HG03108 (cell line): ENCODE data around the gene THOC2.
A peak's percentile ranks its signal among the peaks of the same experiment; 100 is the strongest.
"Not testable (repeated sequence)": the region's sequence is repeated elsewhere in the genome, so short reads cannot be mapped to it uniquely, and the experiment has no call there.

Experiments
- ATAC-seq: cut with Tn5 transposase; IDR thresholded peaks from one replicate; pipeline ENCODE4 v1.9.1; 2021; ENCODE audit warnings: moderate library complexity; ENCODE audit not compliant: unreplicated experiment

THOC2 gene

GRCh38 chrX:123738378-123738940 is 5.6 kb upstream of the THOC2 start:
- ATAC-seq, result no peak

GRCh38 chrX:123736333-123736921 is 3.6 kb upstream of the THOC2 start:
- no peak for ATAC-seq

- not testable (repeated sequence) for ATAC-seq
These were observed 2.3 kb upstream of the THOC2 start for GRCh38 chrX:123735137-123735536.

GRCh38 chrX:123734079-123734478 is 1.2 kb upstream of the THOC2 start:
- ATAC-seq, result not testable (repeated sequence)

GRCh38 chrX:123731987-123732669 is 724 bp downstream of the THOC2 start:
- ATAC-seq, result peak; percentile 17

GRCh38 chrX:123731258-123731986 is 1.4 kb downstream of the THOC2 start:
- ATAC-seq, result no peak

GRCh38 chrX:123728554-123728953 is 4.3 kb downstream of the THOC2 start:
- no peak for ATAC-seq

GRCh38 chrX:123728016-123728415 is 4.8 kb downstream of the THOC2 start:
- ATAC-seq, result no peak

- ATAC-seq, result not testable (repeated sequence)
These were observed 10.7 kb downstream of the THOC2 start for GRCh38 chrX:123722193-123722592.

GRCh38 chrX:123720486-123720885 is 12.4 kb downstream of the THOC2 start:
- no peak for ATAC-seq

- ATAC-seq, result no peak
These were observed 19.0 kb downstream of the THOC2 start for GRCh38 chrX:123713841-123714240.

- ATAC-seq, result no peak
These were observed 19.4 kb downstream of the THOC2 start for GRCh38 chrX:123713434-123713833.

- ATAC-seq, result not testable (repeated sequence)
These were observed 21.7 kb downstream of the THOC2 start for GRCh38 chrX:123711201-123711600.

- ATAC-seq, result no peak
These were observed 28.1 kb downstream of the THOC2 start for GRCh38 chrX:123704781-123705180.

- no peak for ATAC-seq
These were observed 33.8 kb downstream of the THOC2 start for GRCh38 chrX:123698979-123699520.

GRCh38 chrX:123696334-123696733 is 36.5 kb downstream of the THOC2 start:
- no peak for ATAC-seq

- no peak for ATAC-seq
These were observed 37.6 kb downstream of the THOC2 start for GRCh38 chrX:123695242-123695641.

- ATAC-seq, result no peak
These were observed 41.1 kb downstream of the THOC2 start for GRCh38 chrX:123691776-123692175.

- ATAC-seq, result no peak
These were observed 44.3 kb downstream of the THOC2 start for GRCh38 chrX:123688524-123688923.

- ATAC-seq, result no peak
These were observed 47.6 kb downstream of the THOC2 start for GRCh38 chrX:123685232-123685631.

GRCh38 chrX:123682186-123682585 is 50.7 kb downstream of the THOC2 start:
- no peak for ATAC-seq
